Thyroid gland (tissue), 4 donors: ENCODE measurements around the gene CLK3.

Experiments
- CTCF ChIP-seq, 6 experiments: fragments of 200-600 bp in 3 of 6; fragments of 450-650 bp in 3 of 6; sonication (generic) in 3 of 6; IDR thresholded peaks; one replicate each; pipeline ENCODE4 v1.5.1; 2016 to 2019; ENCODE audit warnings: antibody characterized with exemption in 6 of 6, mild to moderate bottlenecking in 2 of 6, inconsistent platforms in 1 of 6, moderate library complexity in 1 of 6
- POLR2A ChIP-seq, 2 donors: fragments of 450-650 bp; IDR thresholded peaks; one replicate each; pipeline ENCODE4 v1.6.1; 2017; ENCODE audit warnings: antibody characterized with exemption in 2 of 2, mild to moderate bottlenecking in 2 of 2, moderate library complexity in 1 of 2

- no peak for TF ChIP-seq POLR2A (IDR thresholded peaks at IDR 0.05)
- TF ChIP-seq CTCF (IDR thresholded peaks at IDR 0.05): no peak
These were observed 47.0 kb upstream of the CLK3 start for GRCh38 chr15:74568594-74568993.
